Hematopoietic multipotent progenitor cell treated with erythropoietin and hydrocortisone succinate and interleukin-3 and kit ligand, for 17 days (in vitro differentiated cells): ENCODE data around the gene CXCR6.

Experiments used
- DNase-seq: peaks from one replicate; pipeline ENCODE4 v3.0.0-alpha.2; 2015; ENCODE audit warnings: low spot score

CXCR6 gene

GRCh38 chr3:45969116-45969515, 25.9 kb downstream of the CXCR6 start:
- DNase-seq: no peak

- no peak for DNase-seq
Observed at GRCh38 chr3:45969953-45970352, 26.7 kb downstream of the CXCR6 start.

GRCh38 chr3:45972534-45973402, 29.5 kb downstream of the CXCR6 start:
- DNase-seq: no peak

GRCh38 chr3:45974686-45975085, 31.4 kb downstream of the CXCR6 start:
- no peak for DNase-seq

- DNase-seq: no peak
Observed at GRCh38 chr3:45975686-45976085, 32.4 kb downstream of the CXCR6 start.

- no peak for DNase-seq
Observed at GRCh38 chr3:45976191-45977091, 33.2 kb downstream of the CXCR6 start.

- no peak for DNase-seq
Observed at GRCh38 chr3:45978006-45978761, 34.9 kb downstream of the CXCR6 start.

- no peak for DNase-seq
Observed at GRCh38 chr3:45979378-45979777, 36.1 kb downstream of the CXCR6 start.

GRCh38 chr3:45980229-45980813, 37.1 kb downstream of the CXCR6 start:
- no peak for DNase-seq

- DNase-seq: no peak
Observed at GRCh38 chr3:45980819-45981218, 37.6 kb downstream of the CXCR6 start.

GRCh38 chr3:45981346-45982074, 38.2 kb downstream of the CXCR6 start:
- peak; percentile 70 for DNase-seq

GRCh38 chr3:45983770-45984169, 40.5 kb downstream of the CXCR6 start:
- DNase-seq: peak; percentile 55

- no peak for DNase-seq
Observed at GRCh38 chr3:45984331-45985312, 41.4 kb downstream of the CXCR6 start.

GRCh38 chr3:45985532-45986302, 42.5 kb downstream of the CXCR6 start:
- DNase-seq: no peak

GRCh38 chr3:45986303-45986982, 43.2 kb downstream of the CXCR6 start:
- DNase-seq: peak; percentile 51

- no peak for DNase-seq
Observed at GRCh38 chr3:45987368-45988291, 44.4 kb downstream of the CXCR6 start.

- no peak for DNase-seq
Observed at GRCh38 chr3:45988362-45988761, 45.1 kb downstream of the CXCR6 start.
